ENCODE data around the gene SLC4A9. TPM values are rescaled to one million over a fixed set of nuclear protein-coding genes. Genes with fewer than 3 reads are reported as not detected.

The SLC4A9 gene
- not detected for polyA plus RNA-seq (2012; ENCODE audit: insufficient read length, low read depth)

- TF ChIP-seq FOXP2 (optimal IDR thresholded peaks at IDR 0.05; ENCODE audit: borderline replicate concordance, extremely low read depth, extremely low read length, insufficient read depth) (no peak), POLR2AphosphoS5 (IDR thresholded peaks at IDR 0.05; ENCODE audit: low read depth, low read length) (no peak), TAF1 (IDR thresholded peaks at IDR 0.05; ENCODE audit: borderline replicate concordance, insufficient read depth, low read length) (no peak), SIN3A (IDR thresholded peaks at IDR 0.05; ENCODE audit: borderline replicate concordance, insufficient read depth, low read length) (no peak)
- TF ChIP-seq, protein P1, sequence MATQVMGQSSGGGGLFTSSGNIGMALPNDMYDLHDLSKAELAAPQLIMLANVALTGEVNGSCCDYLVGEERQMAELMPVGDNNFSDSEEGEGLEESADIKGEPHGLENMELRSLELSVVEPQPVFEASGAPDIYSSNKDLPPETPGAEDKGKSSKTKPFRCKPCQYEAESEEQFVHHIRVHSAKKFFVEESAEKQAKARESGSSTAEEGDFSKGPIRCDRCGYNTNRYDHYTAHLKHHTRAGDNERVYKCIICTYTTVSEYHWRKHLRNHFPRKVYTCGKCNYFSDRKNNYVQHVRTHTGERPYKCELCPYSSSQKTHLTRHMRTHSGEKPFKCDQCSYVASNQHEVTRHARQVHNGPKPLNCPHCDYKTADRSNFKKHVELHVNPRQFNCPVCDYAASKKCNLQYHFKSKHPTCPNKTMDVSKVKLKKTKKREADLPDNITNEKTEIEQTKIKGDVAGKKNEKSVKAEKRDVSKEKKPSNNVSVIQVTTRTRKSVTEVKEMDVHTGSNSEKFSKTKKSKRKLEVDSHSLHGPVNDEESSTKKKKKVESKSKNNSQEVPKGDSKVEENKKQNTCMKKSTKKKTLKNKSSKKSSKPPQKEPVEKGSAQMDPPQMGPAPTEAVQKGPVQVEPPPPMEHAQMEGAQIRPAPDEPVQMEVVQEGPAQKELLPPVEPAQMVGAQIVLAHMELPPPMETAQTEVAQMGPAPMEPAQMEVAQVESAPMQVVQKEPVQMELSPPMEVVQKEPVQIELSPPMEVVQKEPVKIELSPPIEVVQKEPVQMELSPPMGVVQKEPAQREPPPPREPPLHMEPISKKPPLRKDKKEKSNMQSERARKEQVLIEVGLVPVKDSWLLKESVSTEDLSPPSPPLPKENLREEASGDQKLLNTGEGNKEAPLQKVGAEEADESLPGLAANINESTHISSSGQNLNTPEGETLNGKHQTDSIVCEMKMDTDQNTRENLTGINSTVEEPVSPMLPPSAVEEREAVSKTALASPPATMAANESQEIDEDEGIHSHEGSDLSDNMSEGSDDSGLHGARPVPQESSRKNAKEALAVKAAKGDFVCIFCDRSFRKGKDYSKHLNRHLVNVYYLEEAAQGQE (IDR thresholded peaks at IDR 0.05; ENCODE audit: insufficient read depth in 1 of 2, low read depth in 2 of 2, low read length in 2 of 2), result no peak
These were observed at the start of gene SLC4A9 for GRCh38 chr5:140360101-140360500. TSS of gene SLC4A9 (plus strand) at chr5:140360194. CDS start at chr5:140360237, 43 bp downstream.

DNA sequence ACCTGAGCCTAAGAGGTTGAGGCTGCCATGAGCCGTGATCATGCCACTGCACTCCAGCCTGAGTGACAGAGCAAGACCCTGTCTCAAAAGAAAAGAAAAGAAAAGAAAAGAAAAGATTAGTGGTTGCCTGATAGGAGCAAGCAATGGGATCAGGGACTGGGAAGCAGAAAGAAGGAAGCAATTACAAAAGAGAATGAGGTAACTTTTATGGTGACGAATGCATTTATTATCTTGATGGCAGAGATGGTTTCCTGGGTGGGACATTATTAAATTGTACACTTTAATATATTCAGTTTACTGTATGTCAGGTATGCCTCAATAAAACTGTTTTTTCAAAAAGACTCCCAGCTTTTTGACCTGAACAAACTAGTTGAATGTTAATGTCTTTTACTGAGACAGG is 49.6 kb upstream of the SLC4A9 start:
- TF ChIP-seq, protein P1 (IDR thresholded peaks at IDR 0.05; ENCODE audit: insufficient read depth in 1 of 2, low read depth in 2 of 2, low read length in 2 of 2), result no peak
- TF ChIP-seq FOXP2 (optimal IDR thresholded peaks at IDR 0.05; ENCODE audit: borderline replicate concordance, extremely low read depth, extremely low read length, insufficient read depth) (no peak), TAF1 (IDR thresholded peaks at IDR 0.05; ENCODE audit: borderline replicate concordance, insufficient read depth, low read length) (no peak), SIN3A (IDR thresholded peaks at IDR 0.05; ENCODE audit: borderline replicate concordance, insufficient read depth, low read length) (no peak), POLR2AphosphoS5 (IDR thresholded peaks at IDR 0.05; ENCODE audit: low read depth, low read length) (no peak)

DNA sequence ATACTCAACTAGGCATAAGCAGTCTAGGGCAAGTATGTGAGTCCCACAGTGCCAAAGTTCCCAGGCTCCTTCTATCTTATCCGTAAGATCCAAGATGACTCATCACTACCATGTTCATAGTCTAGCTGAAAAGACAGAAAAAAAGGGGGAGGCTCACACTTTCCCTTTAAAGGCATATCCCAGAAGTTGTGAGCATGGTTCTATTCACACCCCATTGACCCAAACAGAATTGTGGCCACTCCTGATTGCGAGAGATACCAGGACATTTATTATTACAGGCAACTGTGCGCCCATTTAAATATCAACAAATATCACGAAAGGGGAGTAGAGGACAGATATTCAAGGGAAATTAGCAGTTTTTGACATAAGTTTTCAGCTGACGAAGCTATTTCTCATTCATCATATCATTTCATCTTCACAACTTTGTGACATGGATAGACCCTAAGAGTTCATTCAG is 49.0 kb upstream of the SLC4A9 start:
- no peak for TF ChIP-seq SIN3A (IDR thresholded peaks at IDR 0.05; ENCODE audit: borderline replicate concordance, insufficient read depth, low read length)
- TF ChIP-seq, protein P1 (IDR thresholded peaks at IDR 0.05; ENCODE audit: insufficient read depth in 1 of 2, low read depth in 2 of 2, low read length in 2 of 2), result no peak
- no peak for TF ChIP-seq FOXP2 (optimal IDR thresholded peaks at IDR 0.05; ENCODE audit: borderline replicate concordance, extremely low read depth, extremely low read length, insufficient read depth)
- no peak for TF ChIP-seq TAF1 (IDR thresholded peaks at IDR 0.05; ENCODE audit: borderline replicate concordance, insufficient read depth, low read length)
- TF ChIP-seq POLR2AphosphoS5 (IDR thresholded peaks at IDR 0.05; ENCODE audit: low read depth, low read length), result no peak

DNA sequence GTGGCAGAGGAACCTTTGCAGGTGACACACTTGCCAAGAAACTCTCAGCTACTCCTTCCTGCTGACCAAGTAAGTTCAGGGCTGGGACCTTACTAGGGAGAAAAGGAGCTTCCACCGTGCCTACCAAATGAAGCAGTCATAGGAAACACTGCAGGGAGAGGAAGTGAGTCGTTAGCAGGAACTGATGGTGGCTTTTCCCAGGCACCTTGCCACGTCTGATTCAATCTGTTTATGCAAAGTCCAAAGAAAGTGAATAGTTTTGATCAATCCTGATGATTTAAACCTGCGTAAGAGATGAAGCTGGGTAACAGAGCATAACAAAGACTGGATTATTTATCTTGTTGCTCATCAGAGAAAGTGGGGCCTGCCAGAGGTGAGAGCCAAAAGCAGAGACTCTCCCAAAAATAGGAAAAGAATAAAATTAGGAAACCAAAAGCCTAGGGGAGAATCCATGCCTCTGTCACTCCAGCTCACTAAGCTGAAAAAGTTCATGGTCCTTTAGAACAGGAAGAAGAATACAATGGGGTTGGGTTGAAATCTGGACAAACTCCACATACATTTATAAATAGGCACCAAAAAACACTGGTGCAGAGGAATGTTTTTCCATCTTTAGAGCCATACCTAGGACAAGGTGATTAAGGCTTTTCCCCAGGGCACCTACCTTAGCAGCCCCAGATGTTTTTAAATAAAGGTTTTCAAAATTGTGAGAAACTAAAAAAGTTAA is 47.8 kb upstream of the SLC4A9 start:
- no peak for TF ChIP-seq FOXP2 (optimal IDR thresholded peaks at IDR 0.05; ENCODE audit: borderline replicate concordance, extremely low read depth, extremely low read length, insufficient read depth)
- TF ChIP-seq, protein P1 (IDR thresholded peaks at IDR 0.05; ENCODE audit: insufficient read depth in 1 of 2, low read depth in 2 of 2, low read length in 2 of 2), result peak in 1 of 2 experiments; percentile 49; a peak in 1 of 4 replicates
